Activated CD8-positive, alpha-beta memory T cell treated with anti-CD3 and anti-CD28 coated beads, Interleukin-2, amount 50 U/mL, for 24 hours (primary cell): Measurements from ENCODE around the gene OCLN.
"Not testable (repeated sequence)": the region's sequence is repeated elsewhere in the genome, so short reads cannot be mapped to it uniquely, and the experiment has no call there.

ENCODE experiments used
- DNase-seq: peaks from one replicate; pipeline ENCODE4 v3.0.0-alpha.2; 2020; ENCODE audit errors: extremely low read depth

OCLN gene

DNA sequence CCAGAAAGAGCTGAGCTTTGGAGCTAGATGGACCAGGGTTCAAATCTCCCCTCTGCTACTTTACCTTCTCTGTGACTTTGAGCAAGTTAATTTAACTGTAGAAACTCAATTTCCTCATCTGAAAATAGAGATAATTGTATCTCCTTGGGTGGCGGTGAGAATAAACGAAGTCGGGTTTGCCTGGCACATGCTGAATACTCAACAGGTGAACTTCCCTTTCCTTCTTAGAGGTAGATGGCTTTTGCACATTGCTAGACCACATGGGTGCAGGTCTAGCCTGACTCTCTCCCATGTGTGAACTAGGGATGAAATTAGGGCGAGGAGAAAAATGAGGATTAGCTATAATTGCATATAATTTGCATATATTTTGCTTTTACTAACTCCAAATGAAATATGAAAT is 36.0 kb downstream of the OCLN start:
- no peak for DNase-seq

DNA sequence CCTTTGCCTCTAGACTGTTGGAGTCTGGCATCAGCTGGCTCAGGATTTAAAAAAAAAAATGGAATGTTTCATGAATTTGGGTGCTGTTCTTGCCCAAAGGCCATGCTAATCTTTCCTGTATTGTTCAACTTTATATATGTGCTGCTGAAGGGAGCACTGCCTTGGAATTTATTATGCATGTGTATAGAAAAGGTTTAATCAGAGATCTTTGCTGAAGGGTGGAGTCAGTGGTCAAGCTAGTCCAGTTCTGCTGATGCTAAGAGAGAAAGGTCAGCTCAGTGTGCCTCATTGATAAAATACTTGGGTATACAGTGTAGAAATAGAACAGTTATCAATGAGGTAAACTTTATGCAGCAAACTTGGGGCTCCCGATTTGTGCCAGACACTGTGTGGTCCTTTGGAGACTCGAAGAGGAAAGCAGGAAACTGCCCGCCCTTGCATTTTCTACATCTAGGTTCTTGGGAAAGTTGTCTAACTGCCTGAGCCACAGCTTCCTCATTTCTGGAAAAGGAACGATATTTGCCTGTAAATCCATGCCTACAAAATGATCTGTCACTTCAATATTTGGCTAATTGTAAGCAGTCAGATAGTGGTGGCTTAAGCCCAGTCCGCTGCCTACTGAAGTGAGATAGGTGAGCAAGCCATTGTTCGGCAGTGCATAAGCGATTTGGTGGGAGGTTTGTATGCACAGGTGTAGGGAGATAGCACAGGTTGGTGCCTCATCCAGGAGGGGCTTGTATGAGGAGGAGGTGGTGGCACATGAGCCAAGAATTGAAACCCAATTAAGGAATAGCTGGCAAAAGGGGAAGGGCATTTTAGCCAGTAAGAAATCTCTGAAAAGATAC is 38.2 kb downstream of the OCLN start:
- no peak for DNase-seq

GRCh38 chr5:69531406-69531801 is 38.8 kb downstream of the OCLN start:
- DNase-seq = no peak

DNA sequence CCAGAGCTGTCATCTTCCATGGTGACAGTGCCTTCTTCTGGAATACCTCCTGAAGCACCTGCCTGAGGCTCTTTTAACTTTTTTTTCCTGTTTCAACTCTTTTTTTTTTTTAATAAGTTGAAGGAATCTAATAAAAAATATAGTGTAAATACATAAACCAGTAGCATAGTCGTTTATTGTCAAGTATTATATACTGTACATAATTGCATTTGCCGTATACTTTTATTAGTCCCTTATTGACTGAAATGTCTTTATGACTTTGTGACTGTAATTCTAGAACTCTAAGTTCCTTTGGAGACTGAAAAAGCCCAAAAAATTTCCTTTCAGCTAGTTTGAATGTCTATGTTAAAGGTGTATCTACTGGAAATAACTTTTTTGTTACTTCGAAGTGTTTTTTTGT is 45.3 kb downstream of the OCLN start:
- DNase-seq = not testable (repeated sequence)

- not testable (repeated sequence) for DNase-seq
These were observed 46.1 kb downstream of the OCLN start for GRCh38 chr5:69538735-69539134.

DNA sequence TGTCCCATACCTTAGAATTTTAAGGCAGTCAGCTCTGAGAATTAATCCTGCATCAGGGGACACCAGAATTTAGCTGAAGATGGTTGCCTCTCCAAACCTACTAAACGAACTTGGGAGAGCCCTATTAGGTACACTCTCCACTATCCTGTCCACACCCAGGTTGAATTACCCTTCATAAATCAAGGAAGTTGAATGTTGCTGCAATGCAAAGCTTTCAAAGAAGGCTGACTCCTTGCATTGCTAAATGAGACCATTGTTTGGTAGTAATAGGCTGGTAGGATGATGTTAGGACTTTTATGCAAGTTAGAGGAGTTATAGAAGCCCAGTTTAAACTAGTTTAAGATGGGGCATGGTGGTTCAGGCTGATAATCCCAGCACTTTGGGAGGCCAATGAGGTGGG is 48.8 kb downstream of the OCLN start:
- not testable (repeated sequence) for DNase-seq

GRCh38 chr5:69542838-69543618 is 50.4 kb downstream of the OCLN start:
- not testable (repeated sequence) for DNase-seq

- DNase-seq = not testable (repeated sequence)
These were observed 52.0 kb downstream of the OCLN start for GRCh38 chr5:69544602-69545001.

DNA sequence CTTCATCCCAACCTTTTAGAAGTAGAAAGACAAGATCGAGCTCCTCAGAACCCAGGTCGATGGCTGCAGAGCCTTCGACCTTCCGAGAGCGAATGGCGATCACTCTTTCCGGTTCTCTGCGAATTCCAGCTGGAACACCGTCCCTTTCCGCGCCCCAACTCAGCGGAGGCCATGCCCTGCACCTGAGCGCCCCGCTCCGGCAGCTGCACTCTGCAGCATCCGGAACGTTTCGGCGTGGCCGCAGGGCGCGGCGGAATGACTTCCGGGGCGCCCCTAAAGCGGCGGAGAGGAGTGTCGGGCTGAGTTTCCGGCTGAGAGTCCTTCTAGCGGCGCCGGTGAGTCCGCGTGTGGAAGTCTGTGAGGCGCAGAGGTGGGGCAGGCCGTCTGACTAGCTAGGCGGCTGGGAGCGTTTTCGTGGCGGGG is 67.3 kb downstream of the OCLN start, which contains the start of gene GTF2H2C:
TSS of gene GTF2H2C (plus strand) at position 284 of the 423 bp plus-strand sequence. CDS start 4,942 bp downstream, outside the sequence.
- DNase-seq = peak; percentile 35

GRCh38 chr5:69560587-69561431 is 68.2 kb downstream of the OCLN start:
- DNase-seq = not testable (repeated sequence)

GRCh38 chr5:69566172-69566571 is 73.6 kb downstream of the OCLN start:
- not testable (repeated sequence) for DNase-seq

GRCh38 chr5:69568072-69568471 is 75.5 kb downstream of the OCLN start:
- DNase-seq = not testable (repeated sequence)

DNA sequence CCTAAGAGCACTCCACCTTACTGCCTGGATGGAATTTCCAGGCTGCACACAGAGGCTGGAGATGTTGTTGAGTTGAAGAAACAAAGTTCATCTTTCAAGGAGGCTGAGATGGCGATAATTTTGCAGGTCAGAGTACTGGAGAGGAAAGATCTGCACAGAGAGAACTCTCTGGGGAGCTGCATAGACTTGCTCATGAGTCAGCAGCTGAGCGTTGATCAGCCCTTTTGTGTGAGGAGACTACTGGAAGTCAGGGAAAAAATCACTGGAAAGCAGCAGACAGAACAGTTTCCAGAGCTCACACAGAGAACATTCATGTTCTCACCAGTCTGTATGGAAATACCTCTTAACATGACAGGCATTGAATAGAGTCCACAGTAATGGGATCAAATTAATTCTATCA is 90.8 kb downstream of the OCLN start:
- not testable (repeated sequence) for DNase-seq

- DNase-seq = not testable (repeated sequence)
These were observed 103.7 kb downstream of the OCLN start for GRCh38 chr5:69596114-69596840.

DNA sequence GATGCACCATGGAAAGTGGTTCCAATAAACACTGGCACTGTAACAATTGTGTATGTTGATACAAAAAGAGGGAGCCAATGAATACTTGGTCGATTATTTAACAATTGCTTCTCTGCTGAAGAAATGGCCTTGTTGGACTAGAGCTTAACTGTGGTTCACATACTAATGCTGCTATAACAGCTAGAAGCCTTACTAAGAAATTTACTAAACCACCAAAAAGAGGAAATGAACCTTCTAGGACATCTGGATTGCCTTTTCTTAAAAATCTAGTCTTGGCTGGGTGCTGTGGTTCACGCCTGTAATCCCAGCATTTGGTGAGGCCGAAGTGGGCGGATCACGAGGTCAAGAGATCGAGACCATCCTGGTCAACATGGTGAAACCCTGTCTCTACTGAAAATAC is 109.4 kb downstream of the OCLN start:
- not testable (repeated sequence) for DNase-seq

GRCh38 chr5:69606839-69607238 is 114.2 kb downstream of the OCLN start:
- not testable (repeated sequence) for DNase-seq
